DOHH2 (cell line): ENCODE data around the gene GSAP.

Experiments
- CTCF ChIP-seq: fragments of 200-600 bp; sonication (generic); IDR thresholded peaks from one replicate; pipeline ENCODE4 v1.5.1; 2014; ENCODE audit warnings: antibody characterized with exemption, mild to moderate bottlenecking, low read depth, low read length; ENCODE audit not compliant: poor library complexity, severe bottlenecking
- EZH2phosphoT487 ChIP-seq: fragments of 200-600 bp; sonication (generic); IDR thresholded peaks from 2 replicates; pipeline ENCODE4 v1.6.1; 2017; ENCODE audit warnings: borderline replicate concordance, mild to moderate bottlenecking, antibody characterized with exemption, low read length, moderate library complexity, mixed read lengths

DNA sequence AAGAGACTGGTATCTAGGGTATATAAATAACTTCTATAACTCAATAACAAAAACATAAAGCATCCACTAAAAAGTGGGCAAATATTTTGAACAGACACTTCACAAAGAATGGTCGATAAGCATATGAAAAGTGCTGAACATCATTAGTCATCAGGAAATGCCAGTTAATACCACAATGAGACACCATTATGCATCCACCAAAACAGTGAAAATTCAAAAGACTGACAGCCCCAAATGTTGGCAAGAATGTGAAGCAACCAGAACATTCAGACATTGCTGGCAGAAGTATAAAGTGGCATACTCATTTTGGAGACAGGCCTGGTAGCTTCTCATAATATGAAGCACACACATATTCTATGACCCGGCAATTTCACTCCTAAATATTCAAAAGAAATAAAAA, 26.5 kb upstream of the GSAP start:
- TF ChIP-seq EZH2phosphoT487 (no peak), CTCF (no peak)
